Activated CD4-positive, CD25-positive, alpha-beta regulatory T cell treated with anti-CD3 and anti-CD28 coated beads, Interleukin-2, amount 50 U/mL, for 16 hours (primary cell): Measurements from ENCODE around the gene PIH1D2.
"Not testable (repeated sequence)": the region's sequence is repeated elsewhere in the genome, so short reads cannot be mapped to it uniquely, and the experiment has no call there.

ENCODE experiments used
- DNase-seq: peaks from one replicate; pipeline ENCODE4 v3.0.0-alpha.2; 2020; ENCODE audit warnings: low read depth, low spot score

The PIH1D2 gene

GRCh38 chr11:112073941-112074811, at the start of gene PIH1D2, which contains the start of gene NKAPD1:
Gene PIH1D2 (minus strand): TSS chr11:112074017. CDS start chr11:112073174, 843 bp downstream.
Gene NKAPD1 (plus strand): TSS chr11:112074299. CDS start chr11:112075575, 1,276 bp downstream.
- DNase-seq: peak; percentile 73

- no peak for DNase-seq
Measured at GRCh38 chr11:112123129-112123528, 49.3 kb upstream of the PIH1D2 start.

- no peak for DNase-seq
Measured at GRCh38 chr11:112121981-112122615, 48.3 kb upstream of the PIH1D2 start.

- DNase-seq: no peak
Measured at GRCh38 chr11:112118176-112118575, 44.4 kb upstream of the PIH1D2 start.

- DNase-seq: no peak
Measured at GRCh38 chr11:112115386-112115785, 41.6 kb upstream of the PIH1D2 start.

- DNase-seq: no peak
Measured at GRCh38 chr11:112114460-112114859, 40.6 kb upstream of the PIH1D2 start.

- DNase-seq: no peak
Measured at GRCh38 chr11:112113539-112114457, 40.0 kb upstream of the PIH1D2 start.

- no peak for DNase-seq
Measured at GRCh38 chr11:112106070-112106469, 32.3 kb upstream of the PIH1D2 start.

GRCh38 chr11:112103446-112103845, 29.6 kb upstream of the PIH1D2 start:
- DNase-seq: no peak

- DNase-seq: no peak
Measured at GRCh38 chr11:112100462-112100861, 26.6 kb upstream of the PIH1D2 start.

- no peak for DNase-seq
Measured at GRCh38 chr11:112097734-112098528, 24.1 kb upstream of the PIH1D2 start.

GRCh38 chr11:112096194-112096593, 22.4 kb upstream of the PIH1D2 start:
- DNase-seq: no peak

GRCh38 chr11:112095302-112095701, 21.5 kb upstream of the PIH1D2 start:
- DNase-seq: not testable (repeated sequence)

GRCh38 chr11:112087212-112087611, 13.4 kb upstream of the PIH1D2 start:
- DNase-seq: no peak

- peak; percentile 93 for DNase-seq
Measured at GRCh38 chr11:112086422-112087191, 12.8 kb upstream of the PIH1D2 start, which contains the start of the genes SDHD and TIMM8B. Gene SDHD (plus strand): TSS chr11:112086873. CDS start chr11:112086908, 35 bp downstream. Gene TIMM8B (minus strand): TSS chr11:112086756. CDS start chr11:112086723, 33 bp downstream.

- no peak for DNase-seq
Measured at GRCh38 chr11:112085822-112086421, 12.1 kb upstream of the PIH1D2 start.

GRCh38 chr11:112082729-112083128, 8.9 kb upstream of the PIH1D2 start:
- DNase-seq: no peak

- no peak for DNase-seq
Measured at GRCh38 chr11:112062923-112063322, 10.9 kb downstream of the PIH1D2 start.

- DNase-seq: no peak
Measured at GRCh38 chr11:112058103-112058502, 15.7 kb downstream of the PIH1D2 start.
